ENCODE results near the gene AACS. TPM values are rescaled to one million over a fixed set of nuclear protein-coding genes. Genes with fewer than 3 reads are reported as not detected.

AACS gene
- total and polyA plus RNA-seq, 2 donors (not counting 1 experiment from before 2014, with no cell fraction given) = 6.1 to 20.8 TPM

DNA sequence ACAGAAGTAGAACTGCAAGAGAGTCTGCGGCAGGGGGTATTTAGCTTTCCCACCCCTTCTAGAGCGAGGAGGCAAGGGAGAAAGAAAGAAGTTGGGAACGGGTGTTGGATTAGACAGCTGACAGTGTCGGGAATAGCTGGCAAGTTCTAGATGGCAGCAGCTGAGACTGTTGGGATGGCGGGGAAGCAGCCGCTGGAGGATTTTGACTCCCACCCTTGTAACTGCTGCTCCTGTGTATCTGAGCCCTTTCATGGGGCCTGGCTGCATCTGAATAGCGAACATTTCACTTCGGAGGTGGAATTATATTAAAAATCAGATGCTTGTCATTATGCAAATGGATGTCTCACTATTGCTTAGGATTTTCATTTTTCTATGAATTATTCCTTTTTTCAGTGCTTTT, 104.6 kb downstream of the AACS start:
- Histone ChIP-seq H3K27ac (ENCODE audit: low read length in 2 of 2) (no peak overlapping the region), H3K79me2 (ENCODE audit: control insufficient read depth, insufficient read depth, low read length) (no peaks in the 10 kb centered on the region), H3K4me2 (replicated peaks; ENCODE audit: low read depth, low read length, poor library complexity, severe bottlenecking) (no peak overlapping the region), H3K36me3 (replicated peaks in 1 of 2; ENCODE audit: control extremely low read depth in 1 of 2, control insufficient read depth in 1 of 2, extremely low read depth in 1 of 2, insufficient read depth in 2 of 2, low read length in 1 of 2) (no peaks in the 10 kb centered on the region), H3K4me1 (ENCODE audit: control insufficient read depth in 2 of 2, insufficient read depth in 2 of 2, low read length in 2 of 2) (no peaks in the 10 kb centered on the region), H3K9ac (ENCODE audit: low read length) (no peak overlapping the region), H3K4me3 (ENCODE audit: control extremely low read depth in 1 of 5, extremely low read depth in 1 of 5, insufficient read depth in 1 of 5, low read depth in 2 of 5, low read length in 4 of 5) (no peak overlapping the region), H3K27me3 (replicated peaks in 1 of 4; ENCODE audit: control extremely low read depth in 1 of 4, control insufficient read depth in 3 of 4, insufficient read depth in 4 of 4, low read length in 3 of 4) (peaks cover 0 to 8% (median 3%) of the 10 kb centered on the region in 4 experiments), H3K9me3 (ENCODE audit: control extremely low read depth in 1 of 3, control insufficient read depth in 2 of 3, insufficient read depth in 1 of 3, low read length in 2 of 3) (peaks cover 0 to 20% (median 8%) of the 10 kb centered on the region in 3 donors), H2AFZ (ENCODE audit: insufficient read depth, low read depth, low read length, poor library complexity, severe bottlenecking) (no peak overlapping the region), H4K20me1 (ENCODE audit: control insufficient read depth, insufficient read depth, low read length, poor library complexity, severe bottlenecking) (no peaks in the 10 kb centered on the region)
- ATAC-seq (ENCODE audit: low read depth) (no peak), DNase-seq (no peak)
- H3K9me3 Mint-ChIP-seq (ENCODE audit: insufficient read depth) = no peaks in the 10 kb centered on the region
- intact Hi-C loops (cut with micrococcal nuclease) = no loop called here
- no peaks in the 10 kb centered on the region for H3K4me1 Mint-ChIP-seq
- no peak overlapping the region for H3K4me3 Mint-ChIP-seq
- H3K27ac Mint-ChIP-seq = no peak overlapping the region
- TF ChIP-seq, protein P1, sequence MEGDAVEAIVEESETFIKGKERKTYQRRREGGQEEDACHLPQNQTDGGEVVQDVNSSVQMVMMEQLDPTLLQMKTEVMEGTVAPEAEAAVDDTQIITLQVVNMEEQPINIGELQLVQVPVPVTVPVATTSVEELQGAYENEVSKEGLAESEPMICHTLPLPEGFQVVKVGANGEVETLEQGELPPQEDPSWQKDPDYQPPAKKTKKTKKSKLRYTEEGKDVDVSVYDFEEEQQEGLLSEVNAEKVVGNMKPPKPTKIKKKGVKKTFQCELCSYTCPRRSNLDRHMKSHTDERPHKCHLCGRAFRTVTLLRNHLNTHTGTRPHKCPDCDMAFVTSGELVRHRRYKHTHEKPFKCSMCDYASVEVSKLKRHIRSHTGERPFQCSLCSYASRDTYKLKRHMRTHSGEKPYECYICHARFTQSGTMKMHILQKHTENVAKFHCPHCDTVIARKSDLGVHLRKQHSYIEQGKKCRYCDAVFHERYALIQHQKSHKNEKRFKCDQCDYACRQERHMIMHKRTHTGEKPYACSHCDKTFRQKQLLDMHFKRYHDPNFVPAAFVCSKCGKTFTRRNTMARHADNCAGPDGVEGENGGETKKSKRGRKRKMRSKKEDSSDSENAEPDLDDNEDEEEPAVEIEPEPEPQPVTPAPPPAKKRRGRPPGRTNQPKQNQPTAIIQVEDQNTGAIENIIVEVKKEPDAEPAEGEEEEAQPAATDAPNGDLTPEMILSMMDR (IDR thresholded peaks at IDR 0.05) = no peak
- no peak for TF ChIP-seq EZH2 (IDR thresholded peaks at IDR 0.05; ENCODE audit: borderline replicate concordance, insufficient read depth, low read depth, low read length, poor library complexity, severe bottlenecking)
- ChIA-PET CTCF (interaction anchor here (1.0 to 1.8 kb wide), 2 partner anchors 11 to 14 kb away, joined by 4 to 5 read pairs; no protein-coding TSS in a partner anchor), POLR2A (no interaction called here)
- WGBS (ENCODE audit: insufficient coverage) = 74% methylated on average over 3 of the region's 8 CpGs
- peaks cover 10% of the 10 kb centered on the region for H3K27me3 Mint-ChIP-seq

DNA sequence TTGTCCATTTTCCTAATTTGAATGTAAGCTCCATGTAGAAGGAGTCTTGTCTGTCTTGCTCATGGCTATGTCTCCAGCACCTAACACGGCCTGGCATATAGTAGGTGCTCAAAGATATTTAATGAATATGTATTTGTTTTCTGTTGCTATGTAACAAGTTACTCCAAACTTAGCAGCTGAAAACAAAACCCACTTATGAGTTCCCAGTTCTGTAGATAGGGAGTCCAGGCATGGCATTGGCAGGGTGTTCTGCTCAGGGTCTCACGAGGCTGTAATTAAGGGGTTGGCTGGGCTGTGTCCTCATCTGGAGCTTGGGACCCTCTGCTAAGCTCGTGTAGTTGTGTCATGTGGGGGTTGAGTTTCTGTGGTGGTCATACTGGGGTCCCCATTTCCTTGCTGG, 106.0 kb downstream of the AACS start:
- H3K9me3 ChIP-seq (ENCODE audit: control extremely low read depth in 1 of 3, control insufficient read depth in 2 of 3, insufficient read depth in 1 of 3, low read length in 2 of 3) = peaks cover 0 to 23% (median 12%) of the 10 kb centered on the region in 3 donors
- H3K4me3 ChIP-seq (ENCODE audit: control extremely low read depth in 1 of 5, extremely low read depth in 1 of 5, insufficient read depth in 1 of 5, low read depth in 2 of 5, low read length in 4 of 5) = no peak overlapping the region
- Mint-ChIP-seq H3K4me1 (no peaks in the 10 kb centered on the region), H3K9me3 (ENCODE audit: insufficient read depth) (no peaks in the 10 kb centered on the region), H3K27me3 (peaks cover 14% of the 10 kb centered on the region), H3K27ac (no peak overlapping the region), H3K4me3 (no peak overlapping the region)
- no peaks in the 10 kb centered on the region for H3K4me1 ChIP-seq (ENCODE audit: control insufficient read depth in 2 of 2, insufficient read depth in 2 of 2, low read length in 2 of 2)
- DNase-seq (no peak), ATAC-seq (ENCODE audit: low read depth) (no peak)
- H3K36me3 ChIP-seq (replicated peaks in 1 of 2; ENCODE audit: control extremely low read depth in 1 of 2, control insufficient read depth in 1 of 2, extremely low read depth in 1 of 2, insufficient read depth in 2 of 2, low read length in 1 of 2) = no peaks in the 10 kb centered on the region
- no peak overlapping the region for H3K27ac ChIP-seq (ENCODE audit: low read length in 2 of 2)
- ChIA-PET POLR2A (no interaction called here), CTCF (interaction anchor here (0.9 to 1.8 kb wide), 2 partner anchors 10 to 13 kb away, joined by 5 read pairs; no protein-coding TSS in a partner anchor)
- H3K4me2 ChIP-seq (replicated peaks; ENCODE audit: low read depth, low read length, poor library complexity, severe bottlenecking) = no peak overlapping the region
- intact Hi-C loops (cut with micrococcal nuclease) = no loop called here
- no peak overlapping the region for H3K9ac ChIP-seq (ENCODE audit: low read length)
- H3K79me2 ChIP-seq (ENCODE audit: control insufficient read depth, insufficient read depth, low read length) = no peaks in the 10 kb centered on the region
- no peaks in the 10 kb centered on the region for H4K20me1 ChIP-seq (ENCODE audit: control insufficient read depth, insufficient read depth, low read length, poor library complexity, severe bottlenecking)
- WGBS (ENCODE audit: insufficient coverage) = 100% methylated on average over 1 of the region's 3 CpGs
- TF ChIP-seq EZH2 (IDR thresholded peaks at IDR 0.05; ENCODE audit: borderline replicate concordance, insufficient read depth, low read depth, low read length, poor library complexity, severe bottlenecking) = no peak
- TF ChIP-seq, protein P1 (IDR thresholded peaks at IDR 0.05) = no peak
- H2AFZ ChIP-seq (ENCODE audit: insufficient read depth, low read depth, low read length, poor library complexity, severe bottlenecking) = no peak overlapping the region
- peaks cover 0 to 17% (median 6%) of the 10 kb centered on the region in 4 experiments for H3K27me3 ChIP-seq (replicated peaks in 1 of 4; ENCODE audit: control extremely low read depth in 1 of 4, control insufficient read depth in 3 of 4, insufficient read depth in 4 of 4, low read length in 3 of 4)
